BLaER1 treated with 17β-estradiol and CSF1 and Interleukin-3, amounts not matched to agents 10 nM and 100 nM (cell line): ENCODE results near the gene TRAPPC4.

Source experiments
- H3K27ac ChIP-seq, 11 experiments: shearing (Covaris generic); formaldehyde crosslinking; 2 replicates each; pipeline ENCODE4 v1.8.1; 2022
- H3K27me3 ChIP-seq, 11 experiments: shearing (Covaris generic); formaldehyde crosslinking; 2 replicates each; pipeline ENCODE4 v1.8.1; 2022
- H3K36me3 ChIP-seq, 11 experiments: shearing (Covaris generic); formaldehyde crosslinking; 2 replicates each; pipeline ENCODE4 v1.8.1; 2022
- H3K4me1 ChIP-seq, 10 experiments: shearing (Covaris generic); formaldehyde crosslinking; 2 replicates each; pipeline ENCODE4 v1.8.1; 2022
- H3K4me2 ChIP-seq, 11 experiments: shearing (Covaris generic); formaldehyde crosslinking; 2 replicates each; pipeline ENCODE4 v1.8.1; 2022
- H3K4me3 ChIP-seq, 10 experiments: shearing (Covaris generic); formaldehyde crosslinking; 2 replicates each; pipeline ENCODE4 v1.8.1; 2022
- H3K9ac ChIP-seq, 11 experiments: shearing (Covaris generic); formaldehyde crosslinking; 2 replicates each; pipeline ENCODE4 v1.8.1; 2022
- H3K9me3 ChIP-seq, 11 experiments: shearing (Covaris generic); formaldehyde crosslinking; replicated peaks in 1 of 11; 2 replicates each; pipeline ENCODE4 v1.8.1; 2022
- H4K20me1 ChIP-seq, 11 experiments: shearing (Covaris generic); formaldehyde crosslinking; 2 replicates each; pipeline ENCODE4 v1.8.1; 2022
- Cebpa-rat ChIP-seq, 11 experiments: shearing (Covaris generic); IDR thresholded peaks; 2 replicates each; pipeline ENCODE4 v1.8.1; 2022

TRAPPC4 gene

GRCh38 chr11:119061256-119061655 lies 42.7 kb downstream of the TRAPPC4 start:
- H3K4me2 ChIP-seq: no peak overlapping the region
- no peak for TF ChIP-seq Cebpa-rat (IDR thresholded peaks at IDR 0.05)
- H3K9ac ChIP-seq: no peak overlapping the region
- peaks cover 0 to 2% (median 0%) of the 10 kb centered on the region in 11 experiments; a peak in 2 of 22 replicates for H3K9me3 ChIP-seq
- no peaks in the 10 kb centered on the region for H3K27me3 ChIP-seq
- H4K20me1 ChIP-seq: peaks cover 0 to 5% (median under 1%) of the 10 kb centered on the region in 11 experiments; a peak in 5 of 22 replicates
- H3K27ac ChIP-seq: no peak overlapping the region
- no peak overlapping the region for H3K4me3 ChIP-seq
- peaks cover 0 to 15% (median 0%) of the 10 kb centered on the region in 11 experiments; a peak in 2 of 22 replicates for H3K36me3 ChIP-seq
- peaks cover 15 to 27% (median 19%) of the 10 kb centered on the region in 10 experiments for H3K4me1 ChIP-seq

GRCh38 chr11:119062779-119063178 lies 44.2 kb downstream of the TRAPPC4 start:
- H3K27me3 ChIP-seq: no peaks in the 10 kb centered on the region
- H3K27ac ChIP-seq: no peak overlapping the region
- H3K4me2 ChIP-seq: no peak overlapping the region
- TF ChIP-seq Cebpa-rat (IDR thresholded peaks at IDR 0.05): no peak
- peak overlapping the region in 2 of 11 experiments; percentile 7 to 29; a peak in 1 of 22 replicates for H3K9ac ChIP-seq
- H3K4me3 ChIP-seq: no peak overlapping the region
- no peaks in the 10 kb centered on the region for H4K20me1 ChIP-seq
- H3K9me3 ChIP-seq: peaks cover 0 to 2% (median 0%) of the 10 kb centered on the region in 11 experiments; a peak in 2 of 22 replicates
- peaks cover 22 to 34% (median 27%) of the 10 kb centered on the region in 10 experiments for H3K4me1 ChIP-seq
- H3K36me3 ChIP-seq: peaks cover 0 to 15% (median 0%) of the 10 kb centered on the region in 11 experiments; a peak in 2 of 22 replicates

GRCh38 chr11:119065369-119065768 lies 46.8 kb downstream of the TRAPPC4 start:
- Histone ChIP-seq H3K4me3 (no peak overlapping the region), H3K9me3 (no peaks in the 10 kb centered on the region), H4K20me1 (no peaks in the 10 kb centered on the region), H3K36me3 (peaks cover 5 to 29% (median 13%) of the 10 kb centered on the region in 11 experiments), H3K27ac (no peak overlapping the region), H3K27me3 (no peaks in the 10 kb centered on the region), H3K9ac (0 out of 22 replicates have a peak overlapping the region, but pooled peaks of 1 of the 11 experiments have one; percentile 1), H3K4me2 (peak overlapping the region in 10 of 11 experiments; percentile 82 to 97 (median 92); a peak in 11 of 22 replicates), H3K4me1 (peaks cover 32 to 46% (median 37%) of the 10 kb centered on the region in 10 experiments)
- TF ChIP-seq Cebpa-rat (IDR thresholded peaks at IDR 0.05): no peak

GRCh38 chr11:119067371-119068222 lies 49.0 kb downstream of the TRAPPC4 start, which contains the start of gene VPS11:
VPS11 (plus strand) TSS chr11:119067818; CDS start chr11:119067824, 6 bp downstream.
- H3K4me3 ChIP-seq: peak within 1 kb of the TSS; percentile 77 to 98 (median 92)
- H3K4me2 ChIP-seq: peak within 1 kb of the TSS; percentile 82 to 97 (median 92)
- peak within 1 kb of the TSS; percentile 79 to 91 (median 87) for H3K27ac ChIP-seq
- no peak for TF ChIP-seq Cebpa-rat (IDR thresholded peaks at IDR 0.05)
- H3K4me1 ChIP-seq: peaks cover 32 to 48% (median 37%) of the 10 kb centered on the region in 10 experiments
- H3K27me3 ChIP-seq: no peaks in the 10 kb centered on the region
- peak within 1 kb of the TSS; percentile 85 to 95 (median 91) for H3K9ac ChIP-seq
- peaks cover 0 to 11% (median 0%) of the 10 kb centered on the region in 11 experiments; a peak in 4 of 22 replicates for H4K20me1 ChIP-seq
- H3K36me3 ChIP-seq: peaks cover 27 to 37% (median 35%) of the 10 kb centered on the region in 11 experiments
- H3K9me3 ChIP-seq: no peaks in the 10 kb centered on the region
